GM18508 (cell line): ENCODE results near the gene C16orf89.

Source experiments
- ATAC-seq: cut with Tn5 transposase; IDR thresholded peaks from one replicate; pipeline ENCODE4 v1.9.1; 2021; ENCODE audit warnings: moderate number of reproducible peaks; ENCODE audit not compliant: insufficient read depth, unreplicated experiment

C16orf89 gene

GRCh38 chr16:5033256-5034166 lies 32.2 kb downstream of the C16orf89 start, which contains the start of gene NAGPA:
NAGPA (minus strand) TSS chr16:5033935; CDS start chr16:5033914, 21 bp downstream.
- no peak for ATAC-seq

- no peak for ATAC-seq
Observed at GRCh38 chr16:5032748-5033167, 33.0 kb downstream of the C16orf89 start.

GRCh38 chr16:5031601-5032000 lies 34.2 kb downstream of the C16orf89 start:
- no peak for ATAC-seq

- no peak for ATAC-seq
Observed at GRCh38 chr16:5030251-5030870, 35.4 kb downstream of the C16orf89 start.

GRCh38 chr16:5028950-5029475 lies 36.7 kb downstream of the C16orf89 start:
- ATAC-seq = no peak

- no peak for ATAC-seq
Observed at GRCh38 chr16:5027575-5028235, 38.1 kb downstream of the C16orf89 start.

- no peak for ATAC-seq
Observed at GRCh38 chr16:5027086-5027485, 38.7 kb downstream of the C16orf89 start.

- ATAC-seq = no peak
Observed at GRCh38 chr16:5026664-5027063, 39.1 kb downstream of the C16orf89 start.

GRCh38 chr16:5025171-5025632 lies 40.6 kb downstream of the C16orf89 start:
- ATAC-seq = no peak

- ATAC-seq = no peak
Observed at GRCh38 chr16:5024632-5025031, 41.1 kb downstream of the C16orf89 start.

- no peak for ATAC-seq
Observed at GRCh38 chr16:5022521-5022920, 43.2 kb downstream of the C16orf89 start.

GRCh38 chr16:5020551-5020950 lies 45.2 kb downstream of the C16orf89 start:
- ATAC-seq = no peak

GRCh38 chr16:5019775-5020174 lies 46.0 kb downstream of the C16orf89 start:
- no peak for ATAC-seq

GRCh38 chr16:5018793-5019192 lies 47.0 kb downstream of the C16orf89 start:
- no peak for ATAC-seq

- no peak for ATAC-seq
Observed at GRCh38 chr16:5017678-5017969, 48.1 kb downstream of the C16orf89 start.

- no peak for ATAC-seq
Observed at GRCh38 chr16:5016967-5017677, 48.6 kb downstream of the C16orf89 start.

GRCh38 chr16:5015887-5016286 lies 49.9 kb downstream of the C16orf89 start:
- no peak for ATAC-seq

GRCh38 chr16:5015351-5015750 lies 50.4 kb downstream of the C16orf89 start:
- ATAC-seq = no peak

GRCh38 chr16:5012887-5013286 lies 52.9 kb downstream of the C16orf89 start:
- no peak for ATAC-seq

GRCh38 chr16:5011637-5012036 lies 54.1 kb downstream of the C16orf89 start:
- no peak for ATAC-seq
